Spleen (tissue), 11 donors: ENCODE data around the gene RADIL. TPM values are rescaled to one million over a fixed set of nuclear protein-coding genes. Genes with fewer than 3 reads are reported as not detected.

ENCODE experiments used
- DNase-seq: peaks from one replicate; pipeline ENCODE4 v3.0.0-alpha.2; 2020
- H3K27ac ChIP-seq, 8 donors: fragments of 200-600 bp; sonication (generic) in 7 of 8; 1 replicate in 4 of 8; 2 replicates in 4 of 8; pipeline versions ENCODE4 v1.5.0 to v1.8.0; 2016 to 2021; ENCODE audit warnings: inconsistent platforms in 4 of 8, mild to moderate bottlenecking in 4 of 8, moderate library complexity in 1 of 8
- H3K27me3 ChIP-seq, 7 donors: fragments of 200-600 bp; sonication (generic) in 6 of 7; replicated peaks in 1 of 7; 1 replicate in 4 of 7; 2 replicates in 3 of 7; pipeline versions ENCODE4 v1.5.0 to v1.8.0; 2016 to 2021; ENCODE audit warnings: inconsistent platforms in 3 of 7, mild to moderate bottlenecking in 1 of 7
- H3K36me3 ChIP-seq, 6 donors: fragments of 200-600 bp; sonication (generic) in 5 of 6; 1 replicate in 4 of 6; 2 replicates in 2 of 6; pipeline versions ENCODE4 v1.5.0 to v1.8.0; 2016 to 2021; ENCODE audit warnings: inconsistent platforms in 2 of 6
- H3K4me1 ChIP-seq, 6 donors: fragments of 200-600 bp; sonication (generic) in 5 of 6; 1 replicate in 3 of 6; 2 replicates in 3 of 6; pipeline versions ENCODE4 v1.5.0 to v1.8.0; 2016 to 2021; ENCODE audit warnings: inconsistent platforms in 3 of 6
- H3K4me3 ChIP-seq, 8 donors: fragments of 200-600 bp; sonication (generic) in 7 of 8; 1 replicate in 4 of 8; 2 replicates in 4 of 8; pipeline versions ENCODE4 v1.5.0 to v1.8.0; 2016 to 2021; ENCODE audit warnings: inconsistent platforms in 4 of 8, mild to moderate bottlenecking in 4 of 8, moderate library complexity in 2 of 8
- H3K9me3 ChIP-seq, 8 donors: fragments of 200-600 bp; sonication (generic) in 7 of 8; 1 replicate in 4 of 8; 2 replicates in 4 of 8; pipeline versions ENCODE4 v1.5.0 to v1.8.0; 2016 to 2021; ENCODE audit warnings: inconsistent platforms in 4 of 8
- POLR2A ChIP-seq, 3 donors: fragments of 450-650 bp; IDR thresholded peaks; one replicate each; pipeline ENCODE4 v1.5.1; 2017; ENCODE audit warnings: antibody characterized with exemption in 3 of 3, mild to moderate bottlenecking in 1 of 3
- POLR2AphosphoS5 ChIP-seq, 3 donors: sonication (generic); formaldehyde crosslinking; IDR thresholded peaks; one replicate each; pipeline ENCODE4 v1.5.1; 2017; ENCODE audit warnings: antibody characterized with exemption in 3 of 3
- WGBS, 5 donors: extraction: QIAGEN DNeasy Blood & Tissue Kit in 3 of 5; methylation state at CpG; one replicate each; pipeline versions ENCODE4 v1.1.5 to v1.1.7; 2013 to 2018; 5-methylcytosine and 5-hydroxymethylcytosine counted together
- intact Hi-C: fragments of 100-400 bp; cut with DNase I; formaldehyde crosslinking; loops from one replicate; pipeline ENCODE4 v1.15.0; 2023; ENCODE audit warnings: low total_unique reads
- polyA plus RNA-seq, 3 donors: library from polyadenylated mRNA; stranded (reverse); fragments of 200-250 nt; gene quantifications; one replicate each; pipeline ENCODE4 v1.2.1, GENCODE V29; 2013
- total RNA-seq, 7 donors: library from RNA; depleted of rRNA in 3 of 7; stranded (reverse); fragments of >200 nt in 3 of 7; fragmentation: NEBNext Ultra II Directional in 4 of 7; extraction: Animal tissue kit (Norgen Biotek cat#: 25700) in 4 of 7; gene quantifications; one replicate each; pipeline versions ENCODE4 v1.1.0 to v1.2.1, GENCODE V29; 2016 to 2021
- TF ChIP-seq, protein P1 (sequence below), 11 experiments: fragments of 200-600 bp in 7 of 11; fragments of 450-650 bp in 4 of 11; sonication (generic) in 4 of 11; IDR thresholded peaks in 8 of 11; conservative IDR thresholded peaks in 3 of 11; 1 replicate in 7 of 11; 2 replicates in 4 of 11; pipeline versions ENCODE4 v1.4.0 to v1.8.0; 2016 to 2021; ENCODE audit warnings: antibody characterized with exemption in 11 of 11, inconsistent platforms in 4 of 11, mild to moderate bottlenecking in 1 of 11
- donor health status: healthy with polysubstance abuse.
- donor health status: DM: no; HTN: no; CAD: no; lungs with moderate emphysema.
- donor health status: DM: no; HTN: no; CAD: no.
- donor health status: Bipolar disorder and iron deficiency.
- donor health status: healthy.
- donor health status: DM: no; HTN: no; CAD: no.
- donor health status: DM: yes; HTN: yes; CAD: no.

The RADIL gene
- total and polyA plus RNA-seq, 10 donors = 0.24 to 2.8 (median 1.5) TPM

DNA sequence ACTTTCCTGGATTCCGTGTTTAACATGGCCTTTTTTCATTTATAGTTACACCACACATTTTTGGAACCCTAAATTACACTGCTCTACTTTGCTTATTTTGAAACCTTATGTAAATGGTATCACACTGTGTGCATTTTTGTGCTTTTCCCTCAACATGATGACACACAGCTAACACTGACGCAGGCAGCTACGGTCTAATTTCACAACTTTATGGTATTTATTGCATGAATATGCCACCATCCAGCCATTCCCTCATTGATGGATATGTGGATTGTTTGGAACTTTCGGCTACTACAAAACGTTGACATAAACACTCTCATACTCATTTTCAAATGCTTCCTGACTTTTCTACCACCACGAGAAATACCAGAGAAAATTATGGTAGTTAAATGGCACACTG is 28.6 kb downstream of the RADIL start:
- DNase-seq = no peak
- no peak overlapping the region for H3K4me3 ChIP-seq
- 69 to 89% (median 80%) methylated on average over 6 of the region's 6 CpGs for WGBS, 5 donors
- peaks cover 0 to 19% (median 10%) of the 10 kb centered on the region in 8 donors for H3K9me3 ChIP-seq
- no peaks in the 10 kb centered on the region for H3K36me3 ChIP-seq
- H3K27ac ChIP-seq = no peak overlapping the region
- intact Hi-C loops = loop anchor here (5.0 kb wide), 1 partner anchor 227 kb away; no protein-coding TSS in a partner anchor
- no peaks in the 10 kb centered on the region for H3K4me1 ChIP-seq
- peaks cover 0 to under 1% (median 0%) of the 10 kb centered on the region in 7 donors for H3K27me3 ChIP-seq
- TF ChIP-seq, protein P1, sequence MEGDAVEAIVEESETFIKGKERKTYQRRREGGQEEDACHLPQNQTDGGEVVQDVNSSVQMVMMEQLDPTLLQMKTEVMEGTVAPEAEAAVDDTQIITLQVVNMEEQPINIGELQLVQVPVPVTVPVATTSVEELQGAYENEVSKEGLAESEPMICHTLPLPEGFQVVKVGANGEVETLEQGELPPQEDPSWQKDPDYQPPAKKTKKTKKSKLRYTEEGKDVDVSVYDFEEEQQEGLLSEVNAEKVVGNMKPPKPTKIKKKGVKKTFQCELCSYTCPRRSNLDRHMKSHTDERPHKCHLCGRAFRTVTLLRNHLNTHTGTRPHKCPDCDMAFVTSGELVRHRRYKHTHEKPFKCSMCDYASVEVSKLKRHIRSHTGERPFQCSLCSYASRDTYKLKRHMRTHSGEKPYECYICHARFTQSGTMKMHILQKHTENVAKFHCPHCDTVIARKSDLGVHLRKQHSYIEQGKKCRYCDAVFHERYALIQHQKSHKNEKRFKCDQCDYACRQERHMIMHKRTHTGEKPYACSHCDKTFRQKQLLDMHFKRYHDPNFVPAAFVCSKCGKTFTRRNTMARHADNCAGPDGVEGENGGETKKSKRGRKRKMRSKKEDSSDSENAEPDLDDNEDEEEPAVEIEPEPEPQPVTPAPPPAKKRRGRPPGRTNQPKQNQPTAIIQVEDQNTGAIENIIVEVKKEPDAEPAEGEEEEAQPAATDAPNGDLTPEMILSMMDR (IDR thresholded peaks at IDR 0.05 in 8 of 11, conservative IDR thresholded peaks at IDR 0.05 in 3 of 11) = no peak
- TF ChIP-seq POLR2AphosphoS5 (IDR thresholded peaks at IDR 0.05) (no peak), POLR2A (IDR thresholded peaks at IDR 0.05) (no peak)

DNA sequence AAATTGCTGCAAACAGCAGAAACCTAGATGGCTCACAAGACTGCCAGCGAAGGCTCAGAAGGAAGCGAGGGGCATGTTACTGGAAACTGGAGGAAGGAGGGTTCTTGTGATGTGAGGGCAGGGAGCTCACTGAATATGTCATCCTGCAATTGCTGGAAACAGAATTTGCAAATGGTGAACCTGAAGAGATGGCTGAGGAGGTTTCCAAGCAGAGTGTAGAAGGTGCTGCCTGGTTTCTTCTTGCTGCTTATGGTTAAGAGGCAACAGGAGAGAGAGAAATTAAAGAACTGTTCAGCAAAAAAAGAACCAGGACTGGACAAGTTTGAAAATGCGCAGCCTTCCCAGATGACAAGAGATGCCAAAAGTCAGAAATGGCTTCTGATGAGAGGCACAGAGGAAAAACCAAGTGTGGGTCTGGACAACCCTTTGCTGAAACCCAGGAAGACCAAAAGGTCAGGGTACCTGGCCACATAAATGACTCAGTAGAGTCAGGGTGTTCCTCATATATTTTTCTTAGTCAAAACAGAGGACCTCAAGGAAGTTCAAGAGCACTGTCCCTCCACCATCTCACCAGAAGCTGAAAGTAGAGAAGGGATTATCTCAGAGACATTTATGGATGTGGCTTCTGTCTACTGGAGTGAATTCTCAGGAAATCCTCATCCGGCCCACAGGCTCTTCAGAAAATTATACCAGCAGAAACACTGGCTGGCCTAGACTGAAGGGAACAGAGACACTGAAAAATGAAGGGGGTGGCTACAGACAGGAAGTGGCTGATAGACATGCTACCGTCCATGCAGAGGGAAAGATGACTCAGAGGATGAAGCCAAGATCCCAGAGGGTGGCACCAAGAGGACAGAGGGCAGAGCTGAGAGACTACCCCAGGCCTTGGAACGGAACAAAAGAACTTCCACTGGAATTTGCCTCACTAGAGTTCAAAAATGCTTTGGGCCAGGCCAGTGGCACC is 31.8 kb downstream of the RADIL start:
- Histone ChIP-seq H3K27ac (no peak overlapping the region), H3K27me3 (peaks cover 0 to 9% (median 0%) of the 10 kb centered on the region in 7 donors), H3K36me3 (no peaks in the 10 kb centered on the region), H3K9me3 (peaks cover 0 to 19% (median 10%) of the 10 kb centered on the region in 8 donors), H3K4me3 (no peak overlapping the region), H3K4me1 (no peaks in the 10 kb centered on the region)
- DNase-seq = no peak
- 69 to 77% (median 73%) methylated on average over 6 of the region's 6 CpGs for WGBS, 5 donors
- intact Hi-C loops = loop anchor here (5.0 kb wide), 1 partner anchor 231 kb away; no protein-coding TSS in a partner anchor
- TF ChIP-seq, protein P1 (IDR thresholded peaks at IDR 0.05 in 8 of 11, conservative IDR thresholded peaks at IDR 0.05 in 3 of 11) = no peak
- TF ChIP-seq POLR2AphosphoS5 (IDR thresholded peaks at IDR 0.05) (no peak), POLR2A (IDR thresholded peaks at IDR 0.05) (no peak)

DNA sequence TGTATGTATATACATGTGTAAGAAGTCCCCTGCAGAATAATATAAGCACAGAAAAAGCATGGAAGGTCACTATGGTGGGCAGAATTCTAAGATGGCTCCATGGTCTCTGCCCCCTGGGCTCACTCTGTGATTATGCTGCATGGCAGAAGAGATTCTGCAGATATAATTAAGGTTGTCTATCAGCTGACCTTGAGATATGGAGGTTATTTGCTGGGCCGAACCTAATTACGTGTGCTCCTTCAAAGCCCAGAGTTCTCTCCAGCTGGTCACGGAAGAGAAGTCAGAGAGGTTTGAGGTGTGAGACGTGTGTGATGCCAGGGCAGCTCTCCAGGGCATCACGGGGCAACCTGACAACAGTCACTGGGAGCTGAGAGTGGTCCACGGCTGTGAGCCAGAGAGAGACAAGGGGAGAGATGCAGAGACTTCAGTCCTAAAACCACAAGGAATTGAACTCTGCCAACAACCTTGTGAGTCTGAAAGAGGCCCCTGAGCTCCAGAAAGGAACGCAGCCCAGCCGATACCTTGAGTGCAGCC is 33.2 kb downstream of the RADIL start:
- H3K27me3 ChIP-seq = peaks cover 0 to 23% (median 0%) of the 10 kb centered on the region in 7 donors
- WGBS, 5 donors = 83 to 93% (median 91%) methylated on average over 8 of the region's 8 CpGs
- no peak overlapping the region for H3K27ac ChIP-seq
- intact Hi-C loops = loop anchor here (5.0 kb wide), 1 partner anchor 232 kb away; no protein-coding TSS in a partner anchor
- H3K4me1 ChIP-seq = peaks cover 0 to 4% (median 0%) of the 10 kb centered on the region in 6 donors
- TF ChIP-seq POLR2A (IDR thresholded peaks at IDR 0.05) (no peak), POLR2AphosphoS5 (IDR thresholded peaks at IDR 0.05) (no peak)
- TF ChIP-seq, protein P1 (IDR thresholded peaks at IDR 0.05 in 8 of 11, conservative IDR thresholded peaks at IDR 0.05 in 3 of 11) = no peak
- peaks cover 0 to 19% (median 10%) of the 10 kb centered on the region in 8 donors for H3K9me3 ChIP-seq
- H3K36me3 ChIP-seq = no peaks in the 10 kb centered on the region
- no peak for DNase-seq
- H3K4me3 ChIP-seq = no peak overlapping the region

DNA sequence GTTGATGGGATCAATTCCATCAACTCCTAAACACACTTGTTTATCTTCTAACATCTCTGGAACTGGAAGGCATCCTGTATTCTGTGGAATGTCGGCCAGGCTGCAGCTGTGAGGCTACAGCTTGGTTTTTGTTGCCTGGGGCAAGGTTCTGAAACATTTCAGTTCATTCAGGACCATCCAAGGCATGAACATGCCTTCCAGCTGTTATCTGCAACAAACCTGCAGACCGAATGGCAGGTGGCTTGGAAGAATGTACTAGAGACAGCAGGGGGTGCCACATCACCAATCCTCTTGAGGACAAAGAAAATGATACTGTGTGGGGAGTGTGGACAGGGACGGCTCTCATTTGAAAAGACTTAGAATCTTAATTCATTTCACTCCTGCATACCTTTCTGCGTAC is 34.1 kb downstream of the RADIL start:
- 49 to 54% (median 50%) methylated on average over 4 of the region's 4 CpGs for WGBS, 5 donors
- DNase-seq = no peak
- peaks cover 0 to 4% (median 0%) of the 10 kb centered on the region in 6 donors for H3K4me1 ChIP-seq
- H3K9me3 ChIP-seq = peaks cover 0 to 19% (median 10%) of the 10 kb centered on the region in 8 donors
- TF ChIP-seq POLR2A (IDR thresholded peaks at IDR 0.05) (no peak), POLR2AphosphoS5 (IDR thresholded peaks at IDR 0.05) (no peak)
- TF ChIP-seq, protein P1 (IDR thresholded peaks at IDR 0.05 in 8 of 11, conservative IDR thresholded peaks at IDR 0.05 in 3 of 11) = peak in 4 of 11 experiments; percentile 8 to 31 (median 20)
- no peak overlapping the region for H3K4me3 ChIP-seq
- intact Hi-C loops = no loop called here
- H3K36me3 ChIP-seq = no peaks in the 10 kb centered on the region
- H3K27me3 ChIP-seq = peaks cover 0 to 32% (median 0%) of the 10 kb centered on the region in 7 donors
- H3K27ac ChIP-seq = no peak overlapping the region
